Activated T-cell treated with anti-CD3 and anti-CD28 coated beads, Interleukin-2, amount 50 U/mL, for 4 hours (primary cell): Measurements from ENCODE around the gene ALKBH4. TPM values are rescaled to one million over a fixed set of nuclear protein-coding genes. Genes with fewer than 3 reads are reported as not detected.

Experiments used
- ATAC-seq, 2 donors: fragments of 200-7000 bp; cut with Tn5 transposase; one replicate each; pipeline ENCODE4 v1.10.0; 2021
- DNase-seq: peaks from one replicate; pipeline ENCODE4 v3.0.0-alpha.2; 2020
- H3K27me3 Mint-ChIP-seq: one replicate; pipeline ENCODE4 v1.8.0; 2021; ENCODE audit warnings: low read depth, mixed read lengths
- H3K36me3 Mint-ChIP-seq: one replicate; pipeline ENCODE4 v1.8.0; 2022; ENCODE audit warnings: mixed read lengths; ENCODE audit not compliant: insufficient read depth
- H3K4me1 Mint-ChIP-seq: one replicate; pipeline ENCODE4 v1.8.0; 2021; ENCODE audit warnings: low read depth, mixed read lengths
- H3K4me3 Mint-ChIP-seq: one replicate; pipeline ENCODE4 v1.8.0; 2021; ENCODE audit warnings: mild to moderate bottlenecking, moderate library complexity, mixed read lengths
- H3K9me3 Mint-ChIP-seq: one replicate; pipeline ENCODE4 v1.8.0; 2021; ENCODE audit warnings: mixed read lengths
- total RNA-seq, 3 donors: library from RNA; stranded (reverse); gene quantifications; one replicate each; pipeline ENCODE4 v1.2.1, GENCODE V29; 2021

The ALKBH4 gene
- total RNA-seq, 3 donors from 2014 or later = 13.7 to 15.4 (median 15.0) TPM

GRCh38 chr7:102452451-102452850 is 12.2 kb downstream of the ALKBH4 start:
- H3K4me3 Mint-ChIP-seq = no peak overlapping the region
- H3K27me3 Mint-ChIP-seq = no peaks in the 10 kb centered on the region
- H3K4me1 Mint-ChIP-seq = peaks cover 4% of the 10 kb centered on the region
- ATAC-seq = no peak
- no peaks in the 10 kb centered on the region for H3K9me3 Mint-ChIP-seq
- no peak for DNase-seq
- H3K36me3 Mint-ChIP-seq = peaks cover 6% of the 10 kb centered on the region

- no peaks in the 10 kb centered on the region for H3K9me3 Mint-ChIP-seq
- peaks cover 6% of the 10 kb centered on the region for H3K36me3 Mint-ChIP-seq
- peaks cover 4% of the 10 kb centered on the region for H3K4me1 Mint-ChIP-seq
- ATAC-seq (no peak), DNase-seq (no peak)
- no peak overlapping the region for H3K4me3 Mint-ChIP-seq
- no peaks in the 10 kb centered on the region for H3K27me3 Mint-ChIP-seq
Observed at GRCh38 chr7:102451371-102452054, 13.2 kb downstream of the ALKBH4 start.

GRCh38 chr7:102450242-102450641 is 14.4 kb downstream of the ALKBH4 start:
- H3K27me3 Mint-ChIP-seq = no peaks in the 10 kb centered on the region
- DNase-seq (peak; percentile 56), ATAC-seq (peak; percentile 72 to 78)
- peaks cover 4% of the 10 kb centered on the region for H3K4me1 Mint-ChIP-seq
- no peaks in the 10 kb centered on the region for H3K9me3 Mint-ChIP-seq
- H3K4me3 Mint-ChIP-seq = no peak overlapping the region
- peaks cover 6% of the 10 kb centered on the region for H3K36me3 Mint-ChIP-seq

GRCh38 chr7:102449136-102449535 is 15.5 kb downstream of the ALKBH4 start:
- ATAC-seq (no peak), DNase-seq (no peak)
- Mint-ChIP-seq H3K4me3 (no peak overlapping the region), H3K9me3 (no peaks in the 10 kb centered on the region), H3K36me3 (peaks cover 7% of the 10 kb centered on the region), H3K27me3 (no peaks in the 10 kb centered on the region), H3K4me1 (peaks cover 4% of the 10 kb centered on the region)

GRCh38 chr7:102447311-102447710 is 17.4 kb downstream of the ALKBH4 start:
- Mint-ChIP-seq H3K9me3 (no peaks in the 10 kb centered on the region), H3K27me3 (no peaks in the 10 kb centered on the region), H3K36me3 (peaks cover 7% of the 10 kb centered on the region), H3K4me3 (no peak overlapping the region), H3K4me1 (peaks cover 4% of the 10 kb centered on the region)
- ATAC-seq (no peak), DNase-seq (no peak)

GRCh38 chr7:102446387-102447156 is 18.1 kb downstream of the ALKBH4 start:
- Mint-ChIP-seq H3K4me3 (no peak overlapping the region), H3K9me3 (no peaks in the 10 kb centered on the region)

GRCh38 chr7:102445674-102446071 is 19.0 kb downstream of the ALKBH4 start:
- Mint-ChIP-seq H3K4me1 (peaks cover 6% of the 10 kb centered on the region), H3K4me3 (no peak overlapping the region), H3K36me3 (peaks cover 11% of the 10 kb centered on the region), H3K27me3 (no peaks in the 10 kb centered on the region), H3K9me3 (no peaks in the 10 kb centered on the region)
- ATAC-seq (no peak), DNase-seq (no peak)

More at GRCh38 chr7:102446387-102447156, 18.1 kb downstream of the ALKBH4 start:
- no peak for ATAC-seq
- peaks cover 10% of the 10 kb centered on the region for H3K36me3 Mint-ChIP-seq
- peaks cover 6% of the 10 kb centered on the region for H3K4me1 Mint-ChIP-seq
- DNase-seq = no peak
- H3K27me3 Mint-ChIP-seq = no peaks in the 10 kb centered on the region

GRCh38 chr7:102444961-102445673 is 19.5 kb downstream of the ALKBH4 start:
- no peak for DNase-seq
- H3K27me3 Mint-ChIP-seq = no peaks in the 10 kb centered on the region
- peaks cover 2% of the 10 kb centered on the region for H3K4me1 Mint-ChIP-seq
- no peak for ATAC-seq
- H3K9me3 Mint-ChIP-seq = no peaks in the 10 kb centered on the region
- no peak overlapping the region for H3K4me3 Mint-ChIP-seq
- peaks cover 11% of the 10 kb centered on the region for H3K36me3 Mint-ChIP-seq

- Mint-ChIP-seq H3K4me3 (no peak overlapping the region), H3K36me3 (peaks cover 9% of the 10 kb centered on the region), H3K4me1 (peaks cover 6% of the 10 kb centered on the region), H3K27me3 (no peaks in the 10 kb centered on the region), H3K9me3 (no peaks in the 10 kb centered on the region)
- DNase-seq = no peak
- no peak for ATAC-seq
Observed at GRCh38 chr7:102439963-102440795, 24.5 kb downstream of the ALKBH4 start.

- ATAC-seq = no peak
- no peak overlapping the region for H3K4me3 Mint-ChIP-seq
- H3K4me1 Mint-ChIP-seq = peaks cover 29% of the 10 kb centered on the region
Observed at GRCh38 chr7:102436118-102436517, 28.5 kb downstream of the ALKBH4 start.

GRCh38 chr7:102434039-102434486 is 30.6 kb downstream of the ALKBH4 start:
- no peaks in the 10 kb centered on the region for H3K27me3 Mint-ChIP-seq
- H3K4me3 Mint-ChIP-seq = peak overlapping the region; percentile 80
- H3K4me1 Mint-ChIP-seq = peaks cover 48% of the 10 kb centered on the region
- DNase-seq = no peak
- peak in 1 of 2 donors; percentile 11 for ATAC-seq
- H3K9me3 Mint-ChIP-seq = no peaks in the 10 kb centered on the region
- H3K36me3 Mint-ChIP-seq = peaks cover under 1% of the 10 kb centered on the region

More at GRCh38 chr7:102436118-102436517, 28.5 kb downstream of the ALKBH4 start:
- DNase-seq = no peak
- no peaks in the 10 kb centered on the region for H3K9me3 Mint-ChIP-seq
- H3K27me3 Mint-ChIP-seq = no peaks in the 10 kb centered on the region
- peaks cover 2% of the 10 kb centered on the region for H3K36me3 Mint-ChIP-seq

GRCh38 chr7:102433219-102434038 is 31.2 kb downstream of the ALKBH4 start, which contains the start of gene ORAI2:
ORAI2 (plus strand) TSS chr7:102433575; CDS start chr7:102438957, 5,382 bp downstream.
- no peaks in the 10 kb centered on the region for H3K9me3 Mint-ChIP-seq
- DNase-seq = peak; percentile 91
- H3K36me3 Mint-ChIP-seq = no peaks in the 10 kb centered on the region
- H3K4me3 Mint-ChIP-seq = peak within 1 kb of the TSS; percentile 80
- no peaks in the 10 kb centered on the region for H3K27me3 Mint-ChIP-seq
- ATAC-seq = peak; percentile 81
- peaks cover 54% of the 10 kb centered on the region for H3K4me1 Mint-ChIP-seq
